Aorta (tissue), 5 donors: Measurements from ENCODE around the gene LRMDA. TPM values are rescaled to one million over a fixed set of nuclear protein-coding genes. Genes with fewer than 3 reads are reported as not detected.

Experiments
- ATAC-seq: fragments of 200-7000 bp; cut with Tn5 transposase; one replicate; pipeline ENCODE4 v1.9.1; 2022; ENCODE audit warnings: moderate library complexity; ENCODE audit not compliant: low FRiP score
- DNase-seq, 2 donors: peaks; one replicate each; pipeline ENCODE4 v3.0.0-alpha.2; 2020
- H3K27ac ChIP-seq, 2 donors: one replicate each; pipeline ENCODE4 v1.5.1; 2013; ENCODE audit warnings: low read length in 2 of 2, mild to moderate bottlenecking in 2 of 2, moderate library complexity in 2 of 2, control low read depth in 1 of 2, inconsistent platforms in 1 of 2, low read depth in 1 of 2
- H3K27me3 ChIP-seq, 2 donors: one replicate each; pipeline ENCODE4 v1.6.1; 2013; ENCODE audit warnings: control low read depth in 1 of 2, low read length in 1 of 2, mild to moderate bottlenecking in 1 of 2, moderate library complexity in 1 of 2; ENCODE audit not compliant: insufficient read depth in 2 of 2, control insufficient read depth in 1 of 2
- H3K36me3 ChIP-seq, 2 donors: one replicate each; pipeline ENCODE4 v1.6.1; 2013; ENCODE audit warnings: control low read depth in 1 of 2, low read length in 1 of 2, mild to moderate bottlenecking in 1 of 2; ENCODE audit not compliant: insufficient read depth in 2 of 2, control insufficient read depth in 1 of 2
- H3K4me1 ChIP-seq, 2 donors: one replicate each; pipeline ENCODE4 v1.6.1; 2013; ENCODE audit warnings: low read length in 2 of 2, control low read depth in 1 of 2, mild to moderate bottlenecking in 1 of 2, moderate library complexity in 1 of 2; ENCODE audit not compliant: insufficient read depth in 2 of 2, control insufficient read depth in 1 of 2
- H3K4me3 ChIP-seq, 2 donors: one replicate each; pipeline ENCODE4 v1.5.1; 2013; ENCODE audit warnings: low read length in 2 of 2, control low read depth in 1 of 2, mild to moderate bottlenecking in 1 of 2
- H3K9me3 ChIP-seq: one replicate; pipeline ENCODE4 v1.6.1; 2013; ENCODE audit warnings: mild to moderate bottlenecking, low read length; ENCODE audit not compliant: control insufficient read depth
- WGBS, 2 donors: extraction: QIAGEN DNeasy Blood & Tissue Kit; methylation state at CpG; one replicate each; pipeline ENCODE4 v1.1.7; 2013; 5-methylcytosine and 5-hydroxymethylcytosine counted together
- intact Hi-C, 2 donors: fragments of 100-400 bp; cut with DNase I; formaldehyde crosslinking; loops; one replicate each; pipeline versions ENCODE4 v1.14.2 to v1.15.0; 2022
- polyA plus RNA-seq, 2 donors: library from polyadenylated mRNA; stranded (reverse); fragments of 200-250 nt; gene quantifications; one replicate each; pipeline ENCODE4 v1.2.3, GENCODE V29; 2013
- total RNA-seq, 2 donors: library from RNA; stranded (reverse); fragmentation: NEBNext Ultra II Directional; extraction: Animal tissue kit (Norgen Biotek cat#: 25700); gene quantifications; one replicate each; pipeline ENCODE4 v1.2.1, GENCODE V29; 2021
- donor health status: healthy with polysubstance abuse.
- donor health status: Bipolar disorder and iron deficiency.
- donor health status: DM: no; HTN: no; CAD: no.
- donor health status: DM: no; HTN: no; CAD: no.
- donor health status: DM: yes; HTN: yes; CAD: no.

Gene LRMDA
- total and polyA plus RNA-seq, 4 donors, result 7.4 to 25.7 (median 14.7) TPM

GRCh38 chr10:75405598-75406461 lies 25.6 kb upstream of the LRMDA start:
- no peak overlapping the region for H3K4me3 ChIP-seq
- no peaks in the 10 kb centered on the region for H3K27me3 ChIP-seq
- H3K9me3 ChIP-seq, result no peaks in the 10 kb centered on the region
- 88 to 89% methylated on average over 34 to 39 of the region's 39 CpGs for WGBS, 2 donors
- no peaks in the 10 kb centered on the region for H3K36me3 ChIP-seq
- no peak for DNase-seq
- no peak for ATAC-seq
- no peak overlapping the region for H3K27ac ChIP-seq
- no peaks in the 10 kb centered on the region for H3K4me1 ChIP-seq
- intact Hi-C loops, result loop anchor here (5.0 to 10.0 kb wide), 3 partner anchors 206 to 1579 kb away; no protein-coding TSS in a partner anchor

DNA sequence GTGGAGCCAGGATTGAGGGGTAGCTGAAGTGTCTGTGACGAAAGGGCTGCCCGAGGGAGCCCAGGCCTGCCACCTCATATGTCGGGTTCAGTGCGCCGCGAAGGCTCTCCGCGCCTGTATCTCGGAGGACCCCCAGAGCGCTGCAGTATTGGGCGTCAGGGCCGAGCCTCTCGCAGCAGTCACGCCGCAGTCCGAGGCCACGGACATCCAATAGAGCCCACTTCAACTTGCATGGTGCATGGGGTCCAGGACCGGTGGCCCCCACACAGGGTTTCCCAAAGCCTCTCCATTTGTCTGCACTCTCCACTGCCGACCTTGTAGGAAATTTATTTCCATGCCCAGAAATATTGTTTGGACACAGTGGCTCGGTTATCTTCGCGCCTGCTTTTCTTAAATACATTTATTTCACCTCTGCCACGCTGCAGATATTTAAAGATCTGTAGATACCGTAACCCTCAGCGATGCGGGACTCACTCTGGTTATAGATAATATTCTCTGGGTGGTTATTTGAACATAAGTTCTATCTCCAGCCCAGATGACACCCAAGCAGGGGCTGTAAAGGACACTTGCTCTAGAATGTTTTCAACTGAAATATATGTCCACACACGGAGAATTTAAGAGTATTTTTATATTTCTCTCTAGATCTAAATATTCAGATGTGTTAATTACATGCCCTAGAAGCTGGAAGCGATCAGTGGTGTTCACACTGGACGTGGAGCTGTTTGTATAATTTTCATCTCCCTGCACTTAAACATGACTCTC lies 24.8 kb upstream of the LRMDA start:
- no peak for DNase-seq
- intact Hi-C loops, result loop anchor here (5.0 to 10.0 kb wide), 3 partner anchors 206 to 1578 kb away; no protein-coding TSS in a partner anchor
- Histone ChIP-seq H3K4me3 (no peak overlapping the region), H3K27me3 (no peaks in the 10 kb centered on the region), H3K36me3 (no peaks in the 10 kb centered on the region), H3K9me3 (no peaks in the 10 kb centered on the region), H3K27ac (no peak overlapping the region), H3K4me1 (no peaks in the 10 kb centered on the region)
- no peak for ATAC-seq
- WGBS, 2 donors, result 97% methylated on average over 29 of the region's 29 CpGs

DNA sequence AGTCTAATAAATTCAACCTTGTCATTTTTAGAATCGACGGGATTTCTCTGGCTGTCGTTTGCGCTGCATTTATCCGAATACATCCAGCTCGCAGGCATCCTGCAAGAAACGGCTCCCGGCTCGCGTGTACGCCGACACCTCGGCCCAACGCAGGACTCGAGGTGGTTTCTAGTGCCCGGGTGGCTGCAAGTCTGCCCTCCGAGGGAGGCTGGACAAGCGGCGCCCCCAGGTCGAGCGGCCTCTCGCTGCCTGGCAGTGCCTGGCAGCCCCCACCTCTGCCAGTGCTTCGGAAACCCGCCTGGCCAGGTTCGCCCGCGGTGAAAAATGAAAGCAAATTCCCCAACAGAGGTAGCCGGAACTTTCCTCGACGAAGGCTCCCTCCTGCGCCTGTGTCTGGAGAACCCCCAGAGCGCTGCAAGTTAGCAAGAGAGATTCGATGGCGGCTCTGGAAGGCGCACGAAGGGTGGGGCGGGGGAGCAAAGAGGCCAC lies 24.2 kb upstream of the LRMDA start:
- DNase-seq (no peak), ATAC-seq (no peak)
- Histone ChIP-seq H3K4me3 (no peak overlapping the region), H3K36me3 (no peaks in the 10 kb centered on the region), H3K27me3 (no peaks in the 10 kb centered on the region), H3K4me1 (no peaks in the 10 kb centered on the region), H3K9me3 (no peaks in the 10 kb centered on the region), H3K27ac (no peak overlapping the region)
- 84% methylated on average over 37 of the region's 37 CpGs for WGBS, 2 donors
- intact Hi-C loops, result loop anchor here (5.0 to 10.0 kb wide), 3 partner anchors 205 to 1578 kb away; no protein-coding TSS in a partner anchor

GRCh38 chr10:75407713-75408508 lies 23.5 kb upstream of the LRMDA start:
- Histone ChIP-seq H3K27ac (peak overlapping the region in 1 of 2 donors; percentile 64), H3K36me3 (no peaks in the 10 kb centered on the region), H3K27me3 (no peaks in the 10 kb centered on the region), H3K9me3 (no peaks in the 10 kb centered on the region), H3K4me1 (no peaks in the 10 kb centered on the region), H3K4me3 (peak overlapping the region; percentile 70 to 95)
- DNase-seq (peak; percentile 72 to 89), ATAC-seq (peak; percentile 45)
- intact Hi-C loops, result loop anchor here (5.0 to 10.0 kb wide), 3 partner anchors 204 to 1577 kb away; no protein-coding TSS in a partner anchor
- 8 to 9% methylated on average over 68 of the region's 68 CpGs for WGBS, 2 donors

- Histone ChIP-seq H3K36me3 (no peaks in the 10 kb centered on the region), H3K4me1 (no peaks in the 10 kb centered on the region), H3K27ac (peak overlapping the region; percentile 55 to 59), H3K27me3 (no peaks in the 10 kb centered on the region), H3K4me3 (peak overlapping the region; percentile 70 to 95), H3K9me3 (no peaks in the 10 kb centered on the region)
- WGBS, 2 donors, result 0 to 1% methylated on average over 27 of the region's 27 CpGs
- intact Hi-C loops, result loop anchor here (5.0 to 10.0 kb wide), 3 partner anchors 204 to 1576 kb away; no protein-coding TSS in a partner anchor
- DNase-seq (no peak), ATAC-seq (no peak)
Observed at GRCh38 chr10:75408509-75408875, 22.9 kb upstream of the LRMDA start.

DNA sequence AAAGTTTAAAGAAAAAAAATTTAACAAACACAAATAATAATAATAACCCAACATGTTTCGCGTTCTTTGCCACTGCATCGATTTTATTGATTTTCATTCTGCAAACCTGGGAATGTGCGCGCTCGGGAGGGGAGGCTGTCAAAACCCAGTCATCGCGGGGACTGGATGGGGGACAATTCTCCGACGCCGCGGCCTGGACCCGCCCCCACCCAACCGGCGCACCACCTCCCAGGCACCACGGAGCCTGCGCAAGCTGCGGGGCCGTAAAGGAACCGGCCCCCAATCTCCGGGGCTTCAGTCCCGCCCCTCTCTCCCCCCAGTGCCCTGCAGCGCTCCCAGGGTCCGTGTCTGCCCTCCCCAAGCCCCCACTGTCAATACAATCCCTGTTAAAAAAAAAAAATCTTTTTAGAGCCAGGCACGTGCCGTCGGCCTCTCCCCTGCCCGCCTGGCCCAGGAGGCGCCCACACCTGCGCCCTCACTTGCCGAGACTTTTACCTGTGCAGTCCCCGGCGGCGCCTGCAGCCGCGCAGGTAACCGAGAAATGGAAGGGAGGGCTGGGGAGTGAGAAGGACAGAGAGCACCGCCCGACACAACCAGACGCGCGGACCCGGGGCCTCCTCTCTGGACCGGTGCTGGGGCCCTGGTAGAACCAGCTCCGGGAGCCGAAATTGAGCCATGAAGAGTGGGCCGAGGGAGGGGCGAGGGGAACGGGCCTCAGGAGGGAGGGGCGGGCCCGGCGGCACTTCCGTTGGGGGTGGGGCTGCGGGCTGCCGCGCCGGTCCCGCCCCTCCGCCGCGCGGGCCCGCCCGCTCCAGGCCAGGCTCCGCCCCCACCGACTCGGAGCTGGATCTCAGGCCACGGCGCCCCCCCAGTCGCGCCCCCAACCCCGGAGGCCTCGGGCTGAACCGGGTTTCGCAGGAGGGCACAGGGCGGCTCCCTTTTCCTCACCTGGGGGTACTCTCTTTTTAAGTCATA lies 22.2 kb upstream of the LRMDA start:
- WGBS, 2 donors, result 1% methylated on average over 61 to 76 of the region's 76 CpGs
- peak; percentile 89 to 91 for DNase-seq
- Histone ChIP-seq H3K36me3 (no peaks in the 10 kb centered on the region), H3K27ac (peak overlapping the region; percentile 59 to 82), H3K27me3 (no peaks in the 10 kb centered on the region), H3K4me1 (no peaks in the 10 kb centered on the region), H3K9me3 (no peaks in the 10 kb centered on the region), H3K4me3 (peak overlapping the region; percentile 70 to 95)
- intact Hi-C loops, result loop anchor here (5.0 to 10.0 kb wide), 3 partner anchors 203 to 1576 kb away; no protein-coding TSS in a partner anchor
- ATAC-seq, result peak; percentile 88

GRCh38 chr10:75410132-75411005 lies 21.1 kb upstream of the LRMDA start:
- H3K27ac ChIP-seq, result peak overlapping the region in 1 of 2 donors; percentile 21
- DNase-seq (no peak), ATAC-seq (no peak)
- no peaks in the 10 kb centered on the region for H3K36me3 ChIP-seq
- H3K9me3 ChIP-seq, result no peaks in the 10 kb centered on the region
- 59 to 62% methylated on average over 10 of the region's 10 CpGs for WGBS, 2 donors
- no peaks in the 10 kb centered on the region for H3K4me1 ChIP-seq
- H3K4me3 ChIP-seq, result no peak overlapping the region
- intact Hi-C loops, result no loop called here
- H3K27me3 ChIP-seq, result no peaks in the 10 kb centered on the region
